ENCODE results near the gene PATJ. TPM values are rescaled to one million over a fixed set of nuclear protein-coding genes. Genes with fewer than 3 reads are reported as not detected.

Gene PATJ
- total RNA-seq, 1 experiment from 2014 or later = 57.9 TPM

GRCh38 chr1:62052946-62053345 is 310.7 kb downstream of the PATJ start (continued):
- no peak for TF ChIP-seq AFF4 (CRISPR knock-in tag; IDR thresholded peaks at IDR 0.05; ENCODE audit: borderline replicate concordance)
- no peak for TF ChIP-seq ZNF219 (CRISPR knock-in tag; IDR thresholded peaks at IDR 0.05; ENCODE audit: borderline replicate concordance)
- TF ChIP-seq JUN (CRISPR knock-in tag; IDR thresholded peaks at IDR 0.05) = no peak
- TF ChIP-seq GABPB1 (CRISPR knock-in tag; IDR thresholded peaks at IDR 0.05) = no peak

- ATAC-seq (no peak), DNase-seq (ENCODE audit: low spot score) (no peak)
- CTCF ChIA-PET = no interaction called here
- Mint-ChIP-seq H3K36me3 (peaks cover 12% of the 10 kb centered on the region; the same call in 1 of the 2 replicates), H3K9me3 (no peaks in the 10 kb centered on the region), H3K4me3 (no peak overlapping the region), H3K4me1 (peaks cover 25% of the 10 kb centered on the region), H3K27me3 (ENCODE audit: low read depth) (no peaks in the 10 kb centered on the region; the same call in 1 of the 2 replicates), H3K27ac (no peak overlapping the region)
- POLR2A ChIA-PET = no interaction called here
- TF ChIP-seq ZBTB21 (CRISPR knock-in tag; IDR thresholded peaks at IDR 0.05; ENCODE audit: borderline replicate concordance) (no peak), IRF2 (CRISPR knock-in tag; IDR thresholded peaks at IDR 0.05; ENCODE audit: borderline replicate concordance, low read depth) (no peak), SP1 (CRISPR knock-in tag; conservative IDR thresholded peaks at IDR 0.05) (no peak), ESRRA (CRISPR knock-in tag; IDR thresholded peaks at IDR 0.05; ENCODE audit: borderline replicate concordance) (no peak), ATF2 (CRISPR knock-in tag; IDR thresholded peaks at IDR 0.05; ENCODE audit: borderline replicate concordance, low read depth) (no peak), ZNF532 (CRISPR knock-in tag; IDR thresholded peaks at IDR 0.05; ENCODE audit: borderline replicate concordance) (no peak), E2F5 (CRISPR knock-in tag; IDR thresholded peaks at IDR 0.05) (no peak), ELF4 (CRISPR knock-in tag; IDR thresholded peaks at IDR 0.05; ENCODE audit: low read depth) (no peak), ARID4B (CRISPR knock-in tag; IDR thresholded peaks at IDR 0.05; ENCODE audit: borderline replicate concordance) (no peak), GRHL2 (CRISPR knock-in tag; IDR thresholded peaks at IDR 0.05; ENCODE audit: insufficient replicate concordance, severe bottlenecking) (no peak), E2F4 (CRISPR knock-in tag; IDR thresholded peaks at IDR 0.05; ENCODE audit: borderline replicate concordance, low read depth) (no peak), EMX1 (CRISPR knock-in tag; IDR thresholded peaks at IDR 0.05) (no peak), MYBL2 (CRISPR knock-in tag; IDR thresholded peaks at IDR 0.05) (no peak), RORB (CRISPR knock-in tag; IDR thresholded peaks at IDR 0.05) (no peak), ZNF396 (CRISPR knock-in tag; IDR thresholded peaks at IDR 0.05; ENCODE audit: borderline replicate concordance) (no peak), ATF3 (CRISPR knock-in tag; conservative IDR thresholded peaks at IDR 0.05) (no peak)
These were observed 311.9 kb downstream of the PATJ start for GRCh38 chr1:62054188-62054587.

Data from WTC11 (cell line).